ENCODE results near the gene RSPO4. TPM values are rescaled to one million over a fixed set of nuclear protein-coding genes. Genes with fewer than 3 reads are reported as not detected.

The RSPO4 gene
- total and polyA plus RNA-seq, 9 donors: 0.04 to 0.47 (median 0.19) TPM; not detected in 1

DNA sequence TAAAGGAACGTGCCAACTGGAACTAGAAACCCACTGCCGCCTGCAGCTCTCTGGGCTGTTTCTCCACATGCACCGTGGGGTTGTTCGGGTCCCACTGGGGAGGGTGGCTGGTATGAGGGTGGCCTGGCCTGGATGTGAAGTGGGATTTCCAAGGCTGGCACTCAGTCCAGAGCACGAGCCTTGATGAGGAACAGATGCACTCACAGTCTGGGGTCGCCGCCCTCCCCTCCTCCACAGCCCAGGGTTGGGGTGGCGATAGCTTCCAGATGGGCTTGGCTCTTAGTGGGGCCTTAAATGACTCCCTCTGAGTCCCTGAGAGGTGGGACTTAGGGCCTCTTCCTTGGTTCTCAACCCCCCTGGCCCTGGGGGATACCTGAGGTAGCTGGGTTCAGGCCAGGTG, 55.3 kb downstream of the RSPO4 start:
- H3K4me3 ChIP-seq (ENCODE audit: low read length): no peak overlapping the region
- WGBS (ENCODE audit: insufficient coverage): 18% methylated on average over 3 of the region's 8 CpGs
- DNase-seq: no peak
- no peaks in the 10 kb centered on the region for H3K4me1 ChIP-seq (ENCODE audit: control insufficient read depth, insufficient read depth, low read length)
- H3K36me3 ChIP-seq (ENCODE audit: control insufficient read depth, insufficient read depth, low read length): no peaks in the 10 kb centered on the region
- H3K27ac ChIP-seq (ENCODE audit: low read length): no peak overlapping the region
- no peaks in the 10 kb centered on the region for H3K9me3 ChIP-seq (replicated peaks; ENCODE audit: control insufficient read depth, low read depth, low read length)
- H3K27me3 ChIP-seq (ENCODE audit: control insufficient read depth, insufficient read depth, low read length): no peaks in the 10 kb centered on the region

DNA sequence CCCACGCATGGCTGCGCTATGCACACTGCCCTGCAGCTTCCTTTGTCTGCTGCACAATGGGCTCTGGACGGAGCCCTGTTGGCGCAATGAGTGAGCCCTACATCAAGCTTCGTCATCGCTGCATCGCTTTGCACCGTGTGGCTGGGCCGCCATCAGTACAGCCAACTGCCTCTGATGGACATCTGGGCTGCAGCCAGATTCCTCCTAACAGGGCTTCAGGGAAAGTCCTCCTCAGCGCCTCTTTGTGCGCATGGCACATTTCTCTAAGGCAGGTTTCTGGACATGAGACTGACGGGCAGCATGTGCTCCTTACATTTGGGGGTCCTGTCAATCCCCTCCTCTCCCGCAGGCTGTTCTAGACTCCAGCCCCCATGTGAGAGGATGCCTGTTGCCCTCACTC, 56.3 kb downstream of the RSPO4 start:
- H3K4me3 ChIP-seq (ENCODE audit: low read length): no peak overlapping the region
- no peaks in the 10 kb centered on the region for H3K4me1 ChIP-seq (ENCODE audit: control insufficient read depth, insufficient read depth, low read length)
- no peaks in the 10 kb centered on the region for H3K9me3 ChIP-seq (replicated peaks; ENCODE audit: control insufficient read depth, low read depth, low read length)
- no peaks in the 10 kb centered on the region for H3K27me3 ChIP-seq (ENCODE audit: control insufficient read depth, insufficient read depth, low read length)
- 84% methylated on average over 13 of the region's 13 CpGs for WGBS (ENCODE audit: insufficient coverage)
- DNase-seq: no peak
- no peak overlapping the region for H3K27ac ChIP-seq (ENCODE audit: low read length)
- no peaks in the 10 kb centered on the region for H3K36me3 ChIP-seq (ENCODE audit: control insufficient read depth, insufficient read depth, low read length)

DNA sequence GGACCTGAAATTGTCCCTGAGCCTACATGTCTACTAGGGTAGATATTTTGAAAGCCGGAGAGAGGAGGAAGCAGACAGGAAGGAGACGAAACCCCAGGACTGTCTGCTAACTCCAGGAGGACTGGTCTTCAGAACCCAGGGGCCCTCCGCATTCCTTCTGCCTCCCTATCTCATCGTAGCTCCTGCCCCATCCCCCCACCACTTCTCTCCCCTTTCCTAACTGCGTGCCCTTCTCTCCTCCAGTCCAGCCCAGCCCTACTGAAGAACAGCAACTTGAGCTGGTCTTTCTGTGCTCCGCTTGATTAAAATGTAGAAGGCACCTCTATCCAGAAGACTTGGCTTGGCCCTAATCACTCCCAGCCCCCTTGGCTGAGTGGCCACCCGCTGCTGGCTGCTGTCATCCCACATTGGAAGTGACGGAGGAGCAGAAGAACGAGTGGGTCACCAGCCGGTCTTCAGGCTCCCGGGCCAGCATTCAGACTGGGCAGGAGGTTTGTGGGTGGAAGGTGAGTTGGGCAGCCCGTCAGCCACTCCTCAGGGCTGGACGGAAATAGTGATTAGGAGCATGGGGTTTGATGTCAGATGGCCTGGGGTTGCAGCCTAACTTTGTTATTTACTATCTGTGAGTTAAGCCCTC, 57.2 kb downstream of the RSPO4 start:
- DNase-seq: no peak
- WGBS (ENCODE audit: insufficient coverage): 59% methylated on average over 11 of the region's 13 CpGs

DNA sequence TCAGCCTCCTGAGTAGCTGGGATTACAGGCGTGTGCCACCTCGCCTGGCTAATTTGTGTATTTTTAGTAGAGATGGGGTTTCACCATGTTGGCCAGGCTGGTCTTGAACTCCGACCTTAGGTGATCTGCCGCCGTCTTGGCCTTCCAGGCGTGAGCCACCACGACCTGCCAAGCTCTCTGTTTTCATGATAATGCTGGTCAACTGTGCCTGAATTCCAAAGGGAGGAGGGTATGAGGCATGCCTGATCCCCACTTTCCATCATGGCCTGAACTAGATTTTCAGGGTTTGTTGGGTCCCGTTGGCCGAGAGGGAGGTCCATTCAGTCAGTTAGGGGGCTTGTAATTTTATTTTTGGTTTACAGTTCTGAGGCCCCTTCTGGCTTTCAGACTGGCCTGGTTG, 58.0 kb downstream of the RSPO4 start:
- Histone ChIP-seq H3K27me3 (ENCODE audit: control insufficient read depth, insufficient read depth, low read length) (no peaks in the 10 kb centered on the region), H3K27ac (ENCODE audit: low read length) (no peak overlapping the region), H3K4me3 (ENCODE audit: low read length) (no peak overlapping the region), H3K9me3 (replicated peaks; ENCODE audit: control insufficient read depth, low read depth, low read length) (no peaks in the 10 kb centered on the region), H3K36me3 (ENCODE audit: control insufficient read depth, insufficient read depth, low read length) (no peaks in the 10 kb centered on the region), H3K4me1 (ENCODE audit: control insufficient read depth, insufficient read depth, low read length) (no peaks in the 10 kb centered on the region)
- WGBS (ENCODE audit: insufficient coverage): 71% methylated on average over 5 of the region's 9 CpGs
- no peak for DNase-seq

More for the DNA sequence above, 57.2 kb downstream of the RSPO4 start:
- Histone ChIP-seq H3K27ac (ENCODE audit: low read length) (no peak overlapping the region), H3K4me1 (ENCODE audit: control insufficient read depth, insufficient read depth, low read length) (no peaks in the 10 kb centered on the region), H3K9me3 (replicated peaks; ENCODE audit: control insufficient read depth, low read depth, low read length) (no peaks in the 10 kb centered on the region), H3K4me3 (ENCODE audit: low read length) (no peak overlapping the region), H3K36me3 (ENCODE audit: control insufficient read depth, insufficient read depth, low read length) (no peaks in the 10 kb centered on the region), H3K27me3 (ENCODE audit: control insufficient read depth, insufficient read depth, low read length) (no peaks in the 10 kb centered on the region)

DNA sequence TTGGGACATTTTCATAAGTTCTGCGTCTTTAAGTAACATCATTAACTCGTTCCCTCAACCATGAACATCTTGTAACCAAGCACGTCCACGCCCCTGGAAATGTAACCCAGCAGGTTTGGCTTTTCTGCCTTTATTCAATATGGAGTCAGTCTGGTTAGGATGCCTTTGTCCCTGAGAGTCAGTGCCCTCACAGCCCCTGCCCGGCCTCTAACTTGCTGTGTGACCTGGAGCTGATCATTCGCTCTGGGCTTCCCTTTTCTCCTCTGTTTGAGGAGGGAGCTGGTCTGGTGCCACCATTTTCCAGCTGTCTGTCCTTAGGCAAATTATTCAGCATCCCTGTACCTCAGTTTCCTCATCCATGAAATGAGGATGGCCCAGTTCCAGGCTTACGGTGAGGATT, 59.5 kb downstream of the RSPO4 start:
- Histone ChIP-seq H3K27me3 (ENCODE audit: control insufficient read depth, insufficient read depth, low read length) (no peaks in the 10 kb centered on the region), H3K27ac (ENCODE audit: low read length) (no peak overlapping the region)

DNA sequence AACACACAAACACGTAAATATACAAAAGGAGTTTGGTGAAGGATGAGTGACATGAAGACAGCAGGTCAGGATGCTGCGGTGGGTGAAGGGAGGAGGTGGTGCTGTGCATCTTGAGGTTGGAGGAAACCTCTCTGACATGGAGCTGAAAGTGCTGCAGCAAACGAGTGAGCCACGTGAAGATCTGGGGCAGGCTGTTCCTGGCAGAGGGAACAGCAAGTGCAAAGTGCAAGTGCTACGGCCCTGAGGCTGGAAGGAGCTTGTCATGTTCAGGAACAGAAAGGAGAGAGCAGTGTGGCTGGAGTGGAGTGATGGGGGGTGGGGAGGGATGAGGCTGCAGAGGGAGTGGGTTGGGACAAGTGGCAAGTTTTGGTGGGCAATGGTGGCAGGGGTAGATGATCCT, 61.2 kb downstream of the RSPO4 start:
- no peaks in the 10 kb centered on the region for H3K27me3 ChIP-seq (ENCODE audit: control insufficient read depth, insufficient read depth, low read length)
- WGBS (ENCODE audit: insufficient coverage): 84% methylated on average over 5 of the region's 5 CpGs
- no peak overlapping the region for H3K4me3 ChIP-seq (ENCODE audit: low read length)
- H3K4me1 ChIP-seq (ENCODE audit: control insufficient read depth, insufficient read depth, low read length): no peaks in the 10 kb centered on the region
- H3K9me3 ChIP-seq (replicated peaks; ENCODE audit: control insufficient read depth, low read depth, low read length): no peaks in the 10 kb centered on the region
- DNase-seq: no peak
- no peak overlapping the region for H3K27ac ChIP-seq (ENCODE audit: low read length)
- no peaks in the 10 kb centered on the region for H3K36me3 ChIP-seq (ENCODE audit: control insufficient read depth, insufficient read depth, low read length)

More for the DNA sequence above, 59.5 kb downstream of the RSPO4 start:
- H3K9me3 ChIP-seq (replicated peaks; ENCODE audit: control insufficient read depth, low read depth, low read length): no peaks in the 10 kb centered on the region
- no peak for DNase-seq
- no peaks in the 10 kb centered on the region for H3K4me1 ChIP-seq (ENCODE audit: control insufficient read depth, insufficient read depth, low read length)
- no peak overlapping the region for H3K4me3 ChIP-seq (ENCODE audit: low read length)
- WGBS (ENCODE audit: insufficient coverage): 67% methylated on average over 2 of the region's 7 CpGs
- H3K36me3 ChIP-seq (ENCODE audit: control insufficient read depth, insufficient read depth, low read length): no peaks in the 10 kb centered on the region

DNA sequence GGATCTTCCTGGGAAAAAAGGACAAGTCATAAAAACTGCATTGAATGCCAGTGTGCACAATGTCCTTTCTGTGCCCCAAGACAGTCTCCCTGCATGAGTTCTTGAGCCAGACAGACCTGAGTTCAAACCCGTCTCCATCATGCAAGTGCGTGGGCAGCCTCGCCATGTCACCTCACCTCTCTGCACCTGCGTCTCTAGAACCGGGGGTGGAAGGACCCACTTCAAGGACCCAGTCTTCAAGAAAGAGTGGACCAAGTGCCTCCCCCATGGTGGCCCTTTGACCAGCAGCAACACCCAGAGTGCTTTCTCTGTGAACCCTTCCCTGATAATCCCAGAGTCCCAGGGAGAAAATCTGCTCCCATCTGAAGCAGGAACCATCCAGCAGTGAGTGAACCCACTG, 62.5 kb downstream of the RSPO4 start:
- no peaks in the 10 kb centered on the region for H3K4me1 ChIP-seq (ENCODE audit: control insufficient read depth, insufficient read depth, low read length)
- no peak overlapping the region for H3K27ac ChIP-seq (ENCODE audit: low read length)
- H3K36me3 ChIP-seq (ENCODE audit: control insufficient read depth, insufficient read depth, low read length): no peaks in the 10 kb centered on the region
- no peak overlapping the region for H3K4me3 ChIP-seq (ENCODE audit: low read length)
- no peaks in the 10 kb centered on the region for H3K9me3 ChIP-seq (replicated peaks; ENCODE audit: control insufficient read depth, low read depth, low read length)
- no peak for DNase-seq
- WGBS (ENCODE audit: insufficient coverage): 94% methylated on average over 3 of the region's 5 CpGs
- no peaks in the 10 kb centered on the region for H3K27me3 ChIP-seq (ENCODE audit: control insufficient read depth, insufficient read depth, low read length)

GRCh38 chr20:934186-934840, 67.8 kb downstream of the RSPO4 start:
- DNase-seq: no peak
- Histone ChIP-seq H3K9me3 (replicated peaks; ENCODE audit: control insufficient read depth, low read depth, low read length) (peaks cover 10% of the 10 kb centered on the region), H3K27ac (ENCODE audit: low read length) (no peak overlapping the region), H3K36me3 (ENCODE audit: control insufficient read depth, insufficient read depth, low read length) (no peaks in the 10 kb centered on the region), H3K4me1 (ENCODE audit: control insufficient read depth, insufficient read depth, low read length) (no peaks in the 10 kb centered on the region), H3K4me3 (ENCODE audit: low read length) (no peak overlapping the region), H3K27me3 (ENCODE audit: control insufficient read depth, insufficient read depth, low read length) (no peaks in the 10 kb centered on the region)
- WGBS (ENCODE audit: insufficient coverage): 46% methylated on average over 8 of the region's 9 CpGs

- no peaks in the 10 kb centered on the region for H3K27me3 ChIP-seq (ENCODE audit: control insufficient read depth, insufficient read depth, low read length)
- H3K4me1 ChIP-seq (ENCODE audit: control insufficient read depth, insufficient read depth, low read length): no peaks in the 10 kb centered on the region
- no peak overlapping the region for H3K4me3 ChIP-seq (ENCODE audit: low read length)
- H3K27ac ChIP-seq (ENCODE audit: low read length): no peak overlapping the region
- H3K36me3 ChIP-seq (ENCODE audit: control insufficient read depth, insufficient read depth, low read length): no peaks in the 10 kb centered on the region
- peaks cover 10% of the 10 kb centered on the region for H3K9me3 ChIP-seq (replicated peaks; ENCODE audit: control insufficient read depth, low read depth, low read length)
- 100% methylated on average over 1 of the region's 2 CpGs for WGBS (ENCODE audit: insufficient coverage)
- no peak for DNase-seq
Observed at GRCh38 chr20:933029-933428, 69.1 kb downstream of the RSPO4 start.

DNA sequence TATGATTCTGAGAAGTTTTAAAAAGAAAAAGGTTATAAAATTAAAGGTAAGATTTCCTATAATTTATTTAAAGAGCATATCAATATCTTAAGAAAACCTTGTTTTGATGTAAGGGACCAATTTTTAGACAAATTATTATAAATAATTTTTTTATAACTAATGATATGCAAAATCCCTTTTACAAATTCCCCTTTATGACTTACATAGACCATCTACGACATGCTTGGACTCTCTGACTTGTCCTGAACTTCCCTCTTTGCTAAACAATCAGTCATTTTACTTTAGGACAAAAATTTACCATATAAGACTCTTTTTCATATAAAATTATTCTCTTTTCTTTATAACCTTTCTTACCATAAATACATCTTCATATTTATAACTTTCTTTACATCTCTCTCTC, 70.7 kb downstream of the RSPO4 start:
- Histone ChIP-seq H3K27ac (ENCODE audit: low read length) (no peak overlapping the region), H3K4me1 (ENCODE audit: control insufficient read depth, insufficient read depth, low read length) (no peaks in the 10 kb centered on the region), H3K36me3 (ENCODE audit: control insufficient read depth, insufficient read depth, low read length) (no peaks in the 10 kb centered on the region), H3K4me3 (ENCODE audit: low read length) (no peak overlapping the region), H3K27me3 (ENCODE audit: control insufficient read depth, insufficient read depth, low read length) (no peaks in the 10 kb centered on the region), H3K9me3 (replicated peaks; ENCODE audit: control insufficient read depth, low read depth, low read length) (peaks cover 10% of the 10 kb centered on the region)
- WGBS (ENCODE audit: insufficient coverage): 71% methylated on average over 1 of the region's 1 CpG
- DNase-seq: no peak

Measured in muscle of leg (tissue), 11 donors.